ENCODE data around the gene ANKRD28.

Gene ANKRD28

GRCh38 chr3:15660055-15660935 is 137.5 kb downstream of the ANKRD28 start:
- no peak for DNase-seq

DNA sequence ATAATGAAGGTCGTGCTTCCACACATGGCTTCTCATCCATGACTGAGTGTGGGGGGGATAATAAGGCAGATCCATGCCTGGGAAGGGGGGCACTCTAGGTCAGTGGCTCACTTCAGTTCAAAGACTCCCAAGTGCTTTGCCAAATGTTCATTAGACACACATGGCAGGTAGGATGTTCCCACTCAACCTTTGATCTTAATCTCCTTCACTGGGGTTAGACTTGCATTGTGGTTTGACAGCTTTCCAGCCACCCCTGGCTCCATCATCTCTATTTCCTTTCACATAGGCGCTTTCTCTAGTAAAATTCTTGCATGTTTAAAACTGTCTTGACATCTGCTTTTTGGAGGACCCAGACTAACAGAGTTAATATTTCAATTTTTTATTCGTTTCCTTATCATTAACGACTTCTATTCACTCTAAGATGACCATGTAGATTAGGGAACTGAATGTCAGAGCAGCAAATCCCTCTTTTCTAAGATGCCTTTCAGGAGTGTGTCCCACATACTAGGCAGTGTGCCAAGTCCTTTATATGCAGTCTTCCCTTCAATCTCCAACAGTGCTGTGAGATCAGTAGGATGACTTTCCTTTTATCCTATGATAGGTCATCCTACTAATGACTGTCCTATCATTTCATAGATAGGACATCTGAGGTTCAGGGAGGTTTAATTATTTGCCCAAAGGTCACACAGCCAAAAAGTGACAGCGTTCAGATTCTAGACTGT is 138.4 kb downstream of the ANKRD28 start:
- DNase-seq, result no peak

DNA sequence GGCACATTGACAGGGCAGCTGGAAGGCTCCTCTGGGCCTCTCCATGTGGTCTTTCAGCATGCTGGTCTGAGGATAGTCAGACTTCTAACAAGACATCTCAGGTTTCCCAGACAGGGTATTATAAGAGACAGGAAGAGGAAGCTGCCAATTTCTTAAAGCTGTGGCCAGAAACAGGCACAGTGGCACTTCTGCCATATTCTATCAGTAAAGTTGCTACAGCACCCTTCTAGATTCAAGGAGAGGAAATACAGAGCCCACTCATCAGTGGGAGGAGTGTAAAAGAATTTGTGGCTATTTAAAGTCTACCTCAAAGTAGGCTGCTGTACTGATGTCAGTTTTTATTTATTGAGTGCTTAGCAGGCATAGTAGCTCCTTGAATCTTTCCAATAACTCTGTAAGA is 140.8 kb downstream of the ANKRD28 start:
- DNase-seq, result no peak

GRCh38 chr3:15656342-15656741 is 141.4 kb downstream of the ANKRD28 start:
- no peak for DNase-seq

GRCh38 chr3:15654891-15655290 is 142.9 kb downstream of the ANKRD28 start:
- no peak for DNase-seq

DNA sequence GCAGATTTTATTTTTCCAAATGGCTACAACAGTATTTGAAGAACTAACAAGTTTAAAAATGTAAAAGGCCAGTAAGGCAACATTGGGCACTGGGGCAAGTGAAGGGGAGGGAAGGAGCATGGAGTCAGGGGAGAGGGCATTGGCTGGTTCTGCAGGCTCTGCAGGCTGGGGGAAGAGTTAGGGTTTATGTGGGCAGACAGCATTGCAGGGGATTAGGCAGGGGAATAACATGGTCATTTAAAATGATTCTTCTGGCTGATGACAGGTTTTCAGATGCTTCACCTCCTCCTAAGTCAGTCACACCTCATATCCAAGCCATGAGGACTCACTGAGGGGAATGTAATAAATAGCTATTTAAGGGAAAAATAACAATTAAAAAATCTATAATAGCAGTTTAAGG is 143.7 kb downstream of the ANKRD28 start:
- no peak for DNase-seq

DNA sequence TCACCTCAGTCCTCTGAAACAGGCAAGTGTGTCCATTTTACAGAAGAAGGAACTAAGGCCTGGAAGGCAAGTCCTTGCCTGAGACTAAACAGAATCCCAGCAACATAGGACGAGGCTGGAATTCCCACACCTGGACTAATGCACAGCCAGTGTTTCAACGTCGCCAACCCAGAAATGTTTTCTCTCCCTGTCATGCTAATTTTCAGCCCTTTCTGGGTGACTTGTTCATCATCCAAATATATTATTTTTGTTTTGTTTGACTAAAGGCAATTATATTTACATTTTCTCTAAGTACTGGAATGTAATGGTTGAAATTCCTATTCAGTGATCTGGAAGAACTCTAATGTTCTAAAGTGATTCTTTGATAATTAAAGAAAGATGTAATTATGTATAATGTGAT is 144.5 kb downstream of the ANKRD28 start:
- DNase-seq, result no peak

- DNase-seq, result no peak
Observed at GRCh38 chr3:15651396-15651795, 146.4 kb downstream of the ANKRD28 start.

DNA sequence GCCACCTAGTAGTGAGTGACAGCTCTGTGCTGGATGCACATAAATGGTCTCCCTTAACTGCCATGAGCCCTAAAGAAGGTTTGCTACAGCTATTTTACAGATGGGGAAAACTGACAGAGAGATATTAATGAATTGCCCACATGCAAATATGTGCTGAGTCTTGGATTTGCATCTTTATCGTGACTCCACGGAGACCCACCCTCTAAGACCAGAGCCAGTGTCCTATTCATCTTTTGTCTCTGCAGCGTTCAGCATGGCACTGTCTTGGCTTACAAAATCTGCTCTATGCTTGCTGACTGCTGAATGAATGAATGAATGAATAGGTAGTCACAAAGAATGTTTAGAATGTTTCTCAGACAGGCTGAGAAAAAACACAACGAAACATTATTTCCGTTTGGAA is 147.9 kb downstream of the ANKRD28 start:
- no peak for DNase-seq

DNA sequence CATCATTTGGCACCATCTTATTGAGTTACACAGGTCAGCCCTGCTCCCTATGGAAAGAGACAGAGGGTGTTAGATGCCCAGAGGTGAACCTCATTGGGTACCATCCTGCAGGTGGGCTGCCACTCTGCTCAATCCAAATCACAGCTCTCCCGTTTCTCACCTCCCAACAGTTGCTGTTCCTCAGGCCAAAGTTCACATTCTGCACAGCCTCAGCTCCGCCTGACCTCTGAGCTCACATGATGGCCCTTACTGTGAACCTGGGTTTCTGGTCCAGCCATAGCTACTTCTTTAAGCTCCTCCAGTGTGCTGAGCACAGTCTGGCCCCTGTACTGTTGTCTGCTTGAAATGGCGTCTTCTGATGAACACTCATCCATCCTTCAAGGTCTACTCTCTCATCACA is 148.4 kb downstream of the ANKRD28 start:
- no peak for DNase-seq

DNA sequence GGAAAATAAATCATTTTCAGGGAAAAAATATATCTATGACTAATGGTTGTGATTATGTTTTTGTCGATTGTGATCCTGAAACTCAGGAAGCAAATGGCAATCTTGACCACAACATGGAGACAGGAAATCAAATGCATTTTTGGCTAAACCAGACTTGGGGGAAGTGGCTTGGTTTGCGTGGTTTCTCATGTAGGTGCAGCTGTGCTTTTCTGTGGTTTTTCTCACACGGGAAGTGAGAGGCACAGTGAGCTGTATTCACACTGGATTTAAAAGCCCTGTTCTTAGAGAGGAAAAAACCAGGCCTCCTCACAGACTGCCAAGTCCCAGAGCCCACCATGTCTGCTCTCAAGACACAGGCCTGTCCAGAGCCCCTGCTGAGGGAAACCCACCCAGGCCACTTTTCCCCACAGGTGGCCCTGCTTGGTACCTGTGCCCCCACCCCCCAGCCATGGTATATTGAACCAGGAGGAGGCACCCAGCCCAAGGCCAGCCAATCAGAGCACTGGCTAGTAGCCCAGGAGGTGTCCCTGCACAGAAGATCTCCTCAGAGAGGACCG is 150.1 kb downstream of the ANKRD28 start:
- DNase-seq, result peak in 4 of 6 experiments; percentile 11 to 69 (median 66)

- no peak for DNase-seq
Observed at GRCh38 chr3:15646851-15647511, 150.8 kb downstream of the ANKRD28 start.

DNA sequence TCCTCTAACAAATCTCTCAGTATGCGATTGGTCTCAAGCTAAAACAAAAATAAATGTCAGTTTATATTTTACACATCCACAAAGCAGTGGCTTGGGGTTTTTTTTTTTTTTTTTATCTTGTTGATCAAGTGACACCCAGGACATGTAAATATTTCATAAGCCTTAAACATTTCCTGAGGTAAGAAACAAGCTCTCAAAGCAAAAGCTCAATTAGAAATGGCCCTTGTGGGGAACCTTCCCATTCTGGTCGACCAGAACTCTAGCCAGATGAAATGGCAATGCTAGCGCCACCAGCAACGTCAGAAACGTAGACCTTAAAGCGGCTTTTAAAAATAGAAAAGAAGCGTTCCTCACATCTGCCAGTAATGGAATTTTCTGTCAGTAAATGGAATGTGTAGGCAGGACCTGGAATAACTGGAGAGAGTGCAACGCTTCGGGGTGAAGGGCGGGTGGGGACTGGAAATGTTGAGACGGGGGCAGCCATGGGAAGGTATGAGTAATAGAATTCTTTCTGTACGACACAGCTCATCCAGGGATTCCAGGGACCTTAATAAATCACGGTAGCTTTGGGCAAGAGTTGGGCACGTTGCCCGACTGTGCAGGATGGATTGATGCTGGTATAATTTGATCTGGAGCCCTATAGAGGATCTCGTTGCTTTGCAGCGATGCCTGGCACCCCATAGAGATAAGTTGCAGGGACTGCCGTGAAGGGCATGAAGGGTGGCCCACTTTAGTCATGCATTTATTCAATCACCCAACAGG is 151.9 kb downstream of the ANKRD28 start:
- no peak for DNase-seq

GRCh38 chr3:15645246-15645645 is 152.5 kb downstream of the ANKRD28 start:
- DNase-seq, result no peak

DNA sequence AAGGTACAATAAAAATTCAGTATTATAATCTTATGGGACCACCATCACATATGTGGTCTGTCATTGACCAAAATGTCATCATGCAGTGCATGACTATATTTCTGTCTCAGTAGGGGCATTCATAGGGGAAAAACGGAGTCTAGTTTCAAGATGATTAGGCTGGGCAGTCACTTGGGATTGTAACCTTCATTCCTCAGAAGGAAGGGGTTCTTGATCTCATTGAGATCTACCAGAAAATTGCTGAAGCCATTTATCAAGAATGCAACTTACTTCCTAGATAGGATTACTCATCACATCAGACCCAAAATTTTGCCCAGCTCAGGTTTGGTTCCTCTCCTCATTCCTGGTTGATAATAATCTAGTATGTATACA is 158.9 kb downstream of the ANKRD28 start:
- no peak for DNase-seq

DNA sequence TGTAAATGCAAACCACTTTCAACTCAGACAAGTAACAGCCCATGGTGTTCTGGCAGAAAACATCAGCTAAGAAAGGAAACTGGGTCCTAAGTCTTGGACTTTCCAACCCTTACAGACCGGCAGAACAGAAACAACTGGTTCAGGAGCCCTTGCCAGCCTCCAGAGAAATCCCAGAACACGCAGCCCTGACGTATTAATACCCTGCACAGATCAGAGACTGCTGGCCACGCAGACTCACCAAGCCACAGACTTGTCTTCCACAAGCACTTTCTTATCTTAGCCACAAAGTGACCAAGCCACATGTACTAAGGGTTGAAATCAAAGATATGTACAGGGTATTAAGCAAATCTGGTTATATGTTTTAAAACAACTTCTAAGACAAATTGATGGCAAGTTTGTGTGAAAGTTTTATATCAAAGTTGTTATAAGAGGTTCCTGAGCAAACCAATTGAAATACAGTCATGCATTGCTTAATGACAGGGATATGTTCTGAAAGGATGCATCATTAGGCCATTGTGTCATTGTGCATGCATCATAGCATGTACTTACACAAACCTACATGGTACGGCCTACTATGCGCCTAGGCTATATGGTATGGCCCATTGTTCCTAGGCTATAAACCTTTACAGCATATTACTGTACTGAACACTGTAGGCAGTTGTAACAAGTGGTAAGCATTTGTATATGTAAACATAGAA is 159.4 kb downstream of the ANKRD28 start:
- no peak for DNase-seq

DNA sequence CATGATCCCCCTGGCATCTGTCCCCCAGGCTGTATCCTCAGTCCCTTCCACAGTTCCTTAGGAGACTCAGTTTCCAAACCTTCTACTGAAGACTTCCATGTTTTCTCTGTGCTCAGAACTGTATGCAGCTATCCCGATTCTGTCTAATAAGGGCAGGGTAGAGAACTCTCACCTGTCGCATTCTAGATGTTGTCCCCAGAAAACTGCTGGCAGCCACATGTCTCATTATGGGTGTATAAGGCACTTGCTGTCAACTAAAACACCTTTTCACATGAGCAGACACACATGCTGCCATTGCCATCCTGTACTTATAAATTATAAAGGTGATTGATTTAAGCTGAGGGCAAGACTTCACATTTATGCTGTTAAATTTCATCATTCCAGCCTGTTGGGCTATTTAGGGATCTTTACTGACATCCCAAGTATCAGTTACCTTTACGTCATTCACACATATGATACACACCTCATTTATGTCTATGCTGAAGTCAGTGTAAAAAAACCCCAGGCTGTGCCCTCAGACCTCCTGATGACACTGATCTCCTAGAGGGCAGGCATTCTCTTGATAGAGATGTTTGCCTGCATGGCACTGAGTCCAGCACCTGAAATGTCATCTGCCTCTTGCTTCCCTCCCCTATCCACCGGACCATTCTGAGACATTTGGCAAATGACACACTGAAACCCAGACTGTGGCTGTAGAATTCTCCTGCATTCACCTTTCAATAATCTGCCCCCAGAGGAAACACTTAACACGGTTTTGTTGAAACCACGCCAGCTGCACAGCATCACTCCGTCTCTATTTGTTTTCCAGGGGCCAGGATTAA is 160.4 kb downstream of the ANKRD28 start:
- DNase-seq, result no peak

DNA sequence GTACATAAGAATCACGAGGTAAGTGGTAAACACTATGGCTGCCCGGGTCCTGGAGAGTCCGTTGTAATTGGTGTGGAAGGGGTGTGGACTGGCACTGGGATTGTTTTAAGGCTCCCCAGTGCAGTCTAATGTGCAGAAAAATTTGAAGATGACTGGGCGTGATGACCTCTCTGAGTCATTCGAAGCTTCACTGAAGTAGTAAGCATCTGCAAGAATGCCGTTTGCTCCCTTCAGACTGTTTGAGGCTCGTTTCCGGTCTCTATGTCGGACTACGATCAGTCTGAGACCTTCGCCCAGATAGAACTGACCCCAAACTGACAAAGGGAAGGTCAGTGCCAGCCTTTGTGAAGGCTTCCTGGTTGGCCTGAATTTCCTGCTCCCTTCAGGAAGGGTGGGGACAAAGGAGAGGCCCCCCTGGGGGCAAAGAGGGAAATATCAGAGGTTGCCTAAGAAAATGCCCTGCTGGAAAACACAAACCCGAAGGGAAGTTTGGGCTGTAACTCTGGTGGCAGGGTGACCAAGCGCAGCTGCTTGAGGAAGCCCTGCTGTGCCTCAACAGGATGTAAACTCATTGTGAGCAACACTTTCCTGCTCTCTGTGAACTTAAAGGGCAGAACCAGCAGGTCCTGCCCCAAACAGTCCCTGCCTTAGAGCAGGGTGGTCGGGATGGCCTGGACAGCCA is 161.6 kb downstream of the ANKRD28 start:
- DNase-seq, result no peak

DNA sequence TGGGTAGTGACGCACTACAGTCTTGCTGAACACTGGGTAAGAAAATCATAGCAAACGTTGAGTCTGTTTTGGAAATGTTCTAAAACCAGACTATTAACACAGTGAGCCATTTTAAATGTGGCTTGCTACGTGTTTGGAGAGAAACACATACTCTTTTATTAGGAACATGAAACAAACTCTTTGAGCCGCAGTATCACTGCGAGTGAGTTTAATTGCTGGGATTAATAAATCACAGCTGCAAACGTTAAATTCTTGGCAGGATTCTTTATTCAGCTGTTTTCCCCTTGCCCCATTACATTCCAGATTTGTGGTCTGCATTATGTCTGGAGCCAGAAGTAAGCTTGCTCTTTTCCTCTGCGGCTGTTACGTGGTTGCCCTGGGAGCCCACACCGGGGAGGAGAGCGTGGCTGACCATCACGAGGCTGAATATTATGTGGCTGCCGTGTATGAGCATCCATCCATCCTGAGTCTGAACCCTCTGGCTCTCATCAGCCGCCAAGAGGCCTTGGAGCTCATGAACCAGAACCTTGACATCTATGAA is 162.6 kb downstream of the ANKRD28 start:
- no peak for DNase-seq

DNA sequence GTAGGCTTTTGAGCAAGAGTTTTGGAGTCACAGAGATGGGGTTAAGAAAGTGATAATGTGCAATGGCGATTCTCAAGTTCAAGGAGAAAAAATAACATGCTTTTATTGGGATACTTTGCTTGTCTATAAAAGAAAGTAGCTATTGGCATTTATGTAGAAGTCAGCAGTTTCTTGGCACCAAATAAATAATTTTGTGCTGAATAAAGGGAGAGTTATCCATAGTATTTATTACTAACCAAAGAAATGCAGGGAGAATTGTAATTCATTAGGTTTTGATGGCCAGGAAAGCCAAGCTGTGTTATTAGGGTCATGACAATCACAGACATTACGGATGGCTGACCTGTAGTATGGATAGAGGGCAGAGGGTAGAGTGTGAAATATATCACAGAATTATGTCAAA is 163.1 kb downstream of the ANKRD28 start:
- no peak for DNase-seq

All from stimulated activated naive CD4-positive, alpha-beta T cell (primary cell).